Caki2 (cell line): ENCODE measurements around the gene PLEKHA1. TPM values are rescaled to one million over a fixed set of nuclear protein-coding genes. Genes with fewer than 3 reads are reported as not detected.

ENCODE experiments used
- DNase-seq: peaks from one replicate; pipeline ENCODE4 v3.0.0-alpha.2; 2015; ENCODE audit warnings: low read depth
- in situ Hi-C: cut with HindIII; loops from 2 replicates; pipeline ENCODE4 v1.10.0; 2016; ENCODE audit warnings: low sequenced_read_pairs, low pct_unique_long_range_greater_than_20kb, mixed read lengths
- total RNA-seq: library from RNA; depleted of rRNA; stranded (reverse); fragments of >200 nt; shearing (Covaris generic); gene quantifications from 2 replicates; pipeline ENCODE4 v1.2.3, GENCODE V29; 2014; ENCODE audit warnings: low replicate concordance

PLEKHA1 gene
- total RNA-seq, 1 experiment from 2014 or later = 42.6 TPM

GRCh38 chr10:122368502-122369254 lies 5.8 kb upstream of the PLEKHA1 start:
- in situ Hi-C loops = no loop called here
- no peak for DNase-seq

DNA sequence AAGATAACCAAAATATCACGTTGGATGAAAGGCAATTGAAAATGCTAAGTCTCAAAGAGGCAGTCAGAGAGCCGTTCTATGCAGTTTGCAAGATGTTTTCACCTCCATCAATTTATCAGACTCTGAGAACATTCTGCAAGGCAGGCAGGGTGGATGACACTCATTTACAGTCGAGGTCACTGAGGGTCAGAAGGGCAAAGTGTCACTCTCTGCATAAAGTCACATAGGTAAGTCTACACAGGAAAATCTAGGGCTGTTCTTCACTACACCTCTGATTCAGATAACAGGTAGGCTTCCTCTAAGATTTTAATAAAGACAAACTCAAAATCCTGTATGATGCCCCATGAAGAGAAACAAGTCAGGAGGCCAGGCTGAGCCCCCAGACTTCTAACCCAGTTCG lies 1.4 kb upstream of the PLEKHA1 start:
- no peak for DNase-seq
- in situ Hi-C loops = no loop called here

DNA sequence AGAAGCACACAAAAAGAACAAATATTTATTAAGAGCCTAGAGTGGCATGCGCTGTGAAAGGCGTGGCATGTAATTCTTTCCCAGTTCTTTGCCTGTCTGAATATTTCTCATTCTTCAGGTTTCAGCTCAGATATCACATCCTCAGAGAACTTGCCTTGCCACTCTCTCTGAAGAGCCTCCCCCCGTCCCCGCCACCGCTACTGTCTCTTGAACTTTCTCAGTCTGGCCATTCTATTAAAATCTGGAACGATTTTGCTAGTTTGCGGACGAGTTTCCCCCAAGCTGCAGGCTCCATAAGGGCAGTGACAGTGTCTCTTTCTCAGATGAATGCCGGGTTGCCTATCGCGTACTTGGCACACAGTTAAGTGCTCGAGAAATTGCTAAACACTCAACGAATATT lies 787 bp upstream of the PLEKHA1 start:
- peak; percentile 6 for DNase-seq
- in situ Hi-C loops = no loop called here

- in situ Hi-C loops = no loop called here
These were observed 561 bp downstream of the PLEKHA1 start for GRCh38 chr10:122374859-122375678.

DNA sequence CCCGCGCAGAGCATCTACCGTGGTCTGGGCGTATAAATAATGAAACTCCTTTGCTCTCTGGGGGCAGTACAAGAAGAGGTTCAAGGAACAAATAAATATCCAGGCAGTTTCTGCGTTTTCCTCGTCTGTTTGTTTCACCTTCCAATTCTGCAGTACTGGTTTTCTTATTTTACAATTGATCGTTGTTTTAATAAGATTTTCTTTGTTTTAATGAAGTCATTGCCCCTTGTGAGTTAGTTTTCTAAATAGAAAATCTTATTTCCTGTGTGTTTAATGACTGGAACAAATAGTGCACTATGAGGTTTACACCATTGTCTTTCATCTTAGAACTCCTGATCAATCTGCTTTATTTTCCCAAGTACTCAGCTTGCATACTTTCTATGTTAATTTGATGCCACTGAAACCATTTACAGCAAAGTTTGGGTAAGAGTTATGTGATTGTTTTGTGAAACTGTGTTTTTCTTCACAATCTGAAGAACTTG lies 1.2 kb downstream of the PLEKHA1 start:
- DNase-seq = no peak
- in situ Hi-C loops = no loop called here

More at GRCh38 chr10:122374859-122375678, 561 bp downstream of the PLEKHA1 start:
- peak; percentile 77 for DNase-seq

GRCh38 chr10:122376364-122376961 lies 2.0 kb downstream of the PLEKHA1 start:
- in situ Hi-C loops = no loop called here
- no peak for DNase-seq

- in situ Hi-C loops = no loop called here
- no peak for DNase-seq
These were observed 4.5 kb downstream of the PLEKHA1 start for GRCh38 chr10:122379041-122379440.

- no peak for DNase-seq
- in situ Hi-C loops = no loop called here
These were observed 5.0 kb downstream of the PLEKHA1 start for GRCh38 chr10:122379537-122379936.

- no peak for DNase-seq
- in situ Hi-C loops = no loop called here
These were observed 6.2 kb downstream of the PLEKHA1 start for GRCh38 chr10:122380703-122381102.

DNA sequence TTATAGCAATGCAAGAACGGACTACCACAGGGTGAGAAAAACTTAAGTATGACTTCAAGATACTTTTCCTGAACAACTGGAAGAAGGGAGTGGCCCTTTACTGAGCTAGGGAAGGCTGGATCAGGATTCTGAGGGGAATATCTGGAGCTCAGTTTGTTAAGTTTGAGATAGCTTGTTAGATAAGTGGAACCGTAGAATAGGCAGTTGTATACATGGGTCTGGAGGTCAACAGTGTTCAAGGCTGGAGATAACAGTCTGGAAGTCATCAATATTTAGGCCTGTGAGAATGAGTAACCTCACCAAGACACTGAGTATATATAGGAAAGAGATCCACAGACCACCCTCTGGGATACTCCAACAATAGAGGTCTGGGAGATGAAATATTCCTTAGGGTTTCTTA lies 7.2 kb downstream of the PLEKHA1 start:
- DNase-seq = no peak
- in situ Hi-C loops = no loop called here

DNA sequence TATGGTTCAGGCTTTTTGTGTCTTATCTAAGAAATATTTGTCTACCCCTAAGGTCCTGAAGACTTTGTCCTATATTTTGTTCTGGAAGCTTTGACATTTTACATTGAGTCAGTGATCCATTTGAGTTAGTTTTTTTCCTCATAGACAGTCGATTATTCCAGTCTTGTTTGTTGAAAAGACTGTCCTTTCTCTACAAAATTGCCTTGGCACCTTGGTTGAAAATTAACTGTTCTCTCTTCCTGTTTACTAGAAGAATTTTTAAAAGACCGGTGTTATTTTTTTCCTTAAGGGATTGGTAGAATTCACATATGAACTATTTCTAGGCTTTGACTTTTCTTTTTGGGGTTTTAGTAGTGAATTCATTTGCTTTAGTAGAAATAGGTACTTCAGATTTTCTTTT lies 12.0 kb downstream of the PLEKHA1 start:
- no peak for DNase-seq
- in situ Hi-C loops = no loop called here

DNA sequence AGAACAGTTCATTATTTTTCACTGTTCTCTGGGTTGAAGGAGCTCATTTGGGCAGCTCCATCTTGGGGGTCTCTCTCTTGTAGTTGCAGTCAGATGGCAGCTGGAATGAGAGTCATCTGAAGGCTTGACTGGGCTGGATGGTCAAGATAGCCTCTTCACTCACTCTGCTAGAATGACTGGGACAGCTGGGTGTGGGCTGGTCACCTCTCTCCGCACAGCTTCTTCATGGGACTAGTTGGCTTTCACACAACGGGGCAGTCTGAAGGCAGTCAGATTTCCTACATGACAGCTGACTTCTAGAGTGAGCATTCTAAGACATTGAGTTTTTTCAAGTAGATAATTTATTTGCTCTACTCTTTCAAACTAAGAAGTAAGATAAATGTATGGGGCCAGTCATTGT lies 13.1 kb downstream of the PLEKHA1 start:
- no peak for DNase-seq
- in situ Hi-C loops = no loop called here

DNA sequence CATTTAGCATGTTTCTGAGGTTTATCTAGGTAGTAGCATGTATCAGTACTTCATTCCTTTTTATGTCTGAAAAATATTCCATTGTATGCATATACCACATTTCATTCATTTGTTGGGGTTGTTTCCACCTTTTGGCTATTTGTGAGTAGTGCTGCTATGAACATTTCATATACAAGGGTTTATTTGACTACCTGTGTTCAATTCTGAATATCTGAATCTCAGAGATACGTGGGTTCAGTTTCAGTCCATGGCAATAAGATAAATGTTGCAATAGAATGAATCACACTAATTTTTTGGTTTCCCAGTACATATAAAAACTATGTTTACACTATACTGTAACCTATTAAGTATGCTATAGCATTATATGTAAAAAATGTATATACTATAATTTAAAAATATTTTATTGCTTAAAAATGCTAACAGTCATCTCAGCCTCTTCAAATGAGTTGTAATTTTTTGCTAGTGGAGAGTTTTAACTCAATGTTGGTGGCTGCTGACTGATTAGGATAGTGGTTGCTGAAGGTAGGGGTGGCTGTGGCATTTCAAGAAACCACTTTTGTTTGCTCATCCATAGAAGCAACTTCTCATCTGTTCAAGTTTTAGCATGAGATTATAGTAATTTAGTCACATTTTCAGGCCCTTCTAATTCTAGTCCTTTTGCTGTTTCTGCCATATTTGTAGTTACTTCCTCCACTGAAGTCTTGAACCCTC lies 13.9 kb downstream of the PLEKHA1 start:
- DNase-seq = no peak
- in situ Hi-C loops = no loop called here

- in situ Hi-C loops = no loop called here
- no peak for DNase-seq
These were observed 15.8 kb downstream of the PLEKHA1 start for GRCh38 chr10:122390271-122390670.

GRCh38 chr10:122390679-122391078 lies 16.2 kb downstream of the PLEKHA1 start:
- DNase-seq = no peak
- in situ Hi-C loops = no loop called here

- no peak for DNase-seq
- in situ Hi-C loops = no loop called here
These were observed 17.4 kb downstream of the PLEKHA1 start for GRCh38 chr10:122391875-122392274.

GRCh38 chr10:122392835-122393234 lies 18.3 kb downstream of the PLEKHA1 start:
- no peak for DNase-seq
- in situ Hi-C loops = no loop called here

DNA sequence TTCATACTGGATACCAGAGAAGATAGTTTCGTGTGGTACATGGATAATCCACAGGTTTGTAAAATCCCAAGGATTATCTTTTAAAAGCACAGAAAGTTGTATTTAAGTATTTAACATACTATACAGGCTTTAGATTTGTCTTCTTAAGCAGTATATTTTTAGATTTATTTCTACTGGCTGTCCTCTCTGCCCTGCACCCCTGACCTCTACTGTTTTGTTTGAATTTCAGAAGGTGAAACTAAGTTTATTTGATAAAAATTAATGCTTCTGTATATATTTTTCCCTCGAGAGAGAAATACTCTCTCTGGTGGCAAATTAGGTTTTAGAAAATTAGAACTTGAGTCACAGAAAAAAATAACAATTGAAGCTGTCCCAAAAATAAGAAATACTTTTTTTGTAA lies 18.8 kb downstream of the PLEKHA1 start:
- DNase-seq = no peak
- in situ Hi-C loops = no loop called here
